ENCODE measurements around the gene ESYT1. TPM values are rescaled to one million over a fixed set of nuclear protein-coding genes. Genes with fewer than 3 reads are reported as not detected.
A peak's percentile ranks its signal among the peaks of the same experiment; 100 is the strongest.

The ESYT1 gene
- total and polyA plus RNA-seq, 5 donors from 2014 or later: 190 to 395 (median 330) TPM

- no peaks in the 10 kb centered on the region for H3K27me3 ChIP-seq (ENCODE audit: control insufficient read depth, insufficient read depth, low read length)
- Mint-ChIP-seq H3K27ac (peak overlapping the region; percentile 90 to 96 (median 94)), H3K9me3 (peaks cover 0 to 1% (median 0%) of the 10 kb centered on the region in 7 donors), H3K27me3 (peaks cover 16% of the 10 kb centered on the region), H3K4me1 (peaks cover 26 to 62% (median 41%) of the 10 kb centered on the region in 4 donors), H3K4me3 (peak overlapping the region; percentile 92 to 96 (median 95)), H3K36me3 (peaks cover 22% of the 10 kb centered on the region)
- H3K4me3 ChIP-seq (ENCODE audit: low read depth, low read length): peak overlapping the region; percentile 84
- DNase-seq (peak in 1 of 3 donors; percentile 29), ATAC-seq (ENCODE audit: low read depth in 2 of 2) (no peak)
- peaks cover 33% of the 10 kb centered on the region for H3K36me3 ChIP-seq (ENCODE audit: control insufficient read depth, insufficient read depth, low read length)
- H3K9me3 ChIP-seq (ENCODE audit: control insufficient read depth in 2 of 2, low read length in 2 of 2): no peaks in the 10 kb centered on the region
- peak overlapping the region; percentile 86 for H3K27ac ChIP-seq (ENCODE audit: insufficient read depth, low read length, poor library complexity, severe bottlenecking)
- H3K4me1 ChIP-seq (ENCODE audit: control insufficient read depth, insufficient read depth, low read length, poor library complexity, severe bottlenecking): peaks cover 32% of the 10 kb centered on the region
Observed at GRCh38 chr12:56188131-56188777, 60.2 kb downstream of the ESYT1 start.

- H3K27me3 ChIP-seq (ENCODE audit: control insufficient read depth, insufficient read depth, low read length): no peaks in the 10 kb centered on the region
- Mint-ChIP-seq H3K4me3 (peak overlapping the region; percentile 92 to 96 (median 95)), H3K9me3 (peaks cover 0 to 1% (median 0%) of the 10 kb centered on the region in 7 donors), H3K36me3 (peaks cover 21% of the 10 kb centered on the region), H3K27me3 (peaks cover 16% of the 10 kb centered on the region), H3K27ac (peak overlapping the region; percentile 90 to 96 (median 94)), H3K4me1 (peaks cover 28 to 64% (median 42%) of the 10 kb centered on the region in 4 donors)
- peak overlapping the region; percentile 84 for H3K4me3 ChIP-seq (ENCODE audit: low read depth, low read length)
- H3K9me3 ChIP-seq (ENCODE audit: control insufficient read depth in 2 of 2, low read length in 2 of 2): no peaks in the 10 kb centered on the region
- DNase-seq (peak in 1 of 3 donors; percentile 21), ATAC-seq (ENCODE audit: low read depth in 2 of 2) (peak in 1 of 2 donors; percentile 4)
- peaks cover 32% of the 10 kb centered on the region for H3K4me1 ChIP-seq (ENCODE audit: control insufficient read depth, insufficient read depth, low read length, poor library complexity, severe bottlenecking)
- peak overlapping the region; percentile 86 for H3K27ac ChIP-seq (ENCODE audit: insufficient read depth, low read length, poor library complexity, severe bottlenecking)
- H3K36me3 ChIP-seq (ENCODE audit: control insufficient read depth, insufficient read depth, low read length): peaks cover 28% of the 10 kb centered on the region
Observed at GRCh38 chr12:56188778-56189098, 60.7 kb downstream of the ESYT1 start.

- Histone ChIP-seq H3K4me1 (ENCODE audit: control insufficient read depth, insufficient read depth, low read length, poor library complexity, severe bottlenecking) (peaks cover 32% of the 10 kb centered on the region), H3K9me3 (ENCODE audit: control insufficient read depth in 2 of 2, low read length in 2 of 2) (no peaks in the 10 kb centered on the region), H3K4me3 (ENCODE audit: low read depth, low read length) (peak within 1 kb of the TSS; percentile 84), H3K27me3 (ENCODE audit: control insufficient read depth, insufficient read depth, low read length) (no peaks in the 10 kb centered on the region), H3K27ac (ENCODE audit: insufficient read depth, low read length, poor library complexity, severe bottlenecking) (peak within 1 kb of the TSS; percentile 86), H3K36me3 (ENCODE audit: control insufficient read depth, insufficient read depth, low read length) (peaks cover 23% of the 10 kb centered on the region)
- Mint-ChIP-seq H3K4me1 (peaks cover 28 to 63% (median 42%) of the 10 kb centered on the region in 4 donors), H3K36me3 (peaks cover 15% of the 10 kb centered on the region), H3K27me3 (peaks cover 16% of the 10 kb centered on the region), H3K27ac (peak within 1 kb of the TSS; percentile 97 to 99 (median 99)), H3K9me3 (peaks cover 0 to 1% (median 0%) of the 10 kb centered on the region in 7 donors), H3K4me3 (peak within 1 kb of the TSS; percentile 95 to 99 (median 96))
- DNase-seq (peak; percentile 84), ATAC-seq (ENCODE audit: low read depth in 2 of 2) (peak; percentile 86 to 88)
Observed at GRCh38 chr12:56189099-56189917, 61.2 kb downstream of the ESYT1 start, which contains the start of gene SMARCC2. SMARCC2 (minus strand) TSS chr12:56189483; CDS start chr12:56189461, 22 bp downstream.

GRCh38 chr12:56189918-56190694, 62.0 kb downstream of the ESYT1 start:
- peaks cover 31 to 62% (median 39%) of the 10 kb centered on the region in 4 donors for H3K4me1 Mint-ChIP-seq
- peaks cover 15% of the 10 kb centered on the region for H3K36me3 ChIP-seq (ENCODE audit: control insufficient read depth, insufficient read depth, low read length)
- peaks cover 7% of the 10 kb centered on the region for H3K36me3 Mint-ChIP-seq
- peak overlapping the region; percentile 86 for H3K27ac ChIP-seq (ENCODE audit: insufficient read depth, low read length, poor library complexity, severe bottlenecking)
- no peaks in the 10 kb centered on the region for H3K9me3 ChIP-seq (ENCODE audit: control insufficient read depth in 2 of 2, low read length in 2 of 2)
- H3K4me1 ChIP-seq (ENCODE audit: control insufficient read depth, insufficient read depth, low read length, poor library complexity, severe bottlenecking): peaks cover 32% of the 10 kb centered on the region
- ATAC-seq (ENCODE audit: low read depth in 2 of 2): peak; percentile 9 to 20
- H3K27me3 ChIP-seq (ENCODE audit: control insufficient read depth, insufficient read depth, low read length): no peaks in the 10 kb centered on the region
- H3K9me3 Mint-ChIP-seq: peaks cover 0 to 1% (median 0%) of the 10 kb centered on the region in 7 donors
- peak overlapping the region; percentile 71 for H3K4me3 ChIP-seq (ENCODE audit: low read depth, low read length)
- H3K27me3 Mint-ChIP-seq: peaks cover 16% of the 10 kb centered on the region
- H3K4me3 Mint-ChIP-seq: peak overlapping the region; percentile 95 to 99 (median 96)
- peak; percentile 56 to 78 (median 69) for DNase-seq
- peak overlapping the region; percentile 97 to 99 (median 99) for H3K27ac Mint-ChIP-seq

GRCh38 chr12:56190695-56191155, 62.7 kb downstream of the ESYT1 start:
- H3K27ac Mint-ChIP-seq: peak overlapping the region; percentile 97 to 99 (median 99)
- ATAC-seq (ENCODE audit: low read depth in 2 of 2): no peak

GRCh38 chr12:56192582-56192981, 64.5 kb downstream of the ESYT1 start:
- Histone ChIP-seq H3K27ac (ENCODE audit: insufficient read depth, low read length, poor library complexity, severe bottlenecking) (no peak overlapping the region), H3K36me3 (ENCODE audit: control insufficient read depth, insufficient read depth, low read length) (no peaks in the 10 kb centered on the region), H3K4me3 (ENCODE audit: low read depth, low read length) (no peak overlapping the region), H3K9me3 (ENCODE audit: control insufficient read depth in 2 of 2, low read length in 2 of 2) (no peaks in the 10 kb centered on the region), H3K4me1 (ENCODE audit: control insufficient read depth, insufficient read depth, low read length, poor library complexity, severe bottlenecking) (peaks cover 26% of the 10 kb centered on the region), H3K27me3 (ENCODE audit: control insufficient read depth, insufficient read depth, low read length) (no peaks in the 10 kb centered on the region)
- H3K36me3 Mint-ChIP-seq: peaks cover 4% of the 10 kb centered on the region
- H3K4me1 Mint-ChIP-seq: peaks cover 22 to 46% (median 26%) of the 10 kb centered on the region in 4 donors
- peaks cover 16% of the 10 kb centered on the region for H3K27me3 Mint-ChIP-seq
- DNase-seq (no peak), ATAC-seq (ENCODE audit: low read depth in 2 of 2) (no peak)
- peak overlapping the region in 2 of 3 donors; percentile 26 to 81 for H3K27ac Mint-ChIP-seq
- peak overlapping the region in 3 of 4 donors; percentile 56 to 94 (median 70) for H3K4me3 Mint-ChIP-seq
- peaks cover 0 to 1% (median 0%) of the 10 kb centered on the region in 7 donors for H3K9me3 Mint-ChIP-seq

More at GRCh38 chr12:56190695-56191155, 62.7 kb downstream of the ESYT1 start:
- peaks cover 6% of the 10 kb centered on the region for H3K36me3 Mint-ChIP-seq
- Histone ChIP-seq H3K27me3 (ENCODE audit: control insufficient read depth, insufficient read depth, low read length) (no peaks in the 10 kb centered on the region), H3K9me3 (ENCODE audit: control insufficient read depth in 2 of 2, low read length in 2 of 2) (no peaks in the 10 kb centered on the region), H3K27ac (ENCODE audit: insufficient read depth, low read length, poor library complexity, severe bottlenecking) (peak overlapping the region; percentile 86), H3K36me3 (ENCODE audit: control insufficient read depth, insufficient read depth, low read length) (peaks cover 11% of the 10 kb centered on the region), H3K4me1 (ENCODE audit: control insufficient read depth, insufficient read depth, low read length, poor library complexity, severe bottlenecking) (peaks cover 32% of the 10 kb centered on the region), H3K4me3 (ENCODE audit: low read depth, low read length) (peak overlapping the region; percentile 71)
- H3K4me1 Mint-ChIP-seq: peaks cover 30 to 60% (median 37%) of the 10 kb centered on the region in 4 donors
- H3K4me3 Mint-ChIP-seq: peak overlapping the region; percentile 95 to 99 (median 96)
- H3K27me3 Mint-ChIP-seq: peaks cover 16% of the 10 kb centered on the region
- DNase-seq: no peak
- H3K9me3 Mint-ChIP-seq: peaks cover 0 to 1% (median 0%) of the 10 kb centered on the region in 7 donors

Data from CD4-positive, CD25-positive, alpha-beta regulatory T cell (primary cell).